MM.1S (cell line): ENCODE measurements around the gene RAB11FIP4.

ENCODE experiments used
- DNase-seq: peaks from one replicate; pipeline ENCODE4 v3.0.0-alpha.2; 2015
- H2AFZ ChIP-seq: fragments of 300-600 bp; sonication (generic); 2 replicates; pipeline ENCODE4 v1.6.0; 2016; ENCODE audit warnings: antibody characterized with exemption, low read length
- H3F3A ChIP-seq: fragments of 300-600 bp; sonication (generic); 2 replicates; pipeline ENCODE4 v1.6.1; 2016; ENCODE audit warnings: mild to moderate bottlenecking, antibody characterized with exemption, low read length, moderate library complexity, mixed read lengths; ENCODE audit not compliant: insufficient read depth
- H3K27ac ChIP-seq: fragments of 300-600 bp; sonication (generic); 2 replicates; pipeline ENCODE4 v1.5.1; 2016; ENCODE audit warnings: mild to moderate bottlenecking, low read length
- H3K27me3 ChIP-seq: fragments of 300-600 bp; sonication (generic); replicated peaks from 2 replicates; pipeline ENCODE4 v1.6.0; 2016; ENCODE audit warnings: low read length; ENCODE audit not compliant: insufficient read depth
- H3K36me3 ChIP-seq: fragments of 300-600 bp; sonication (generic); replicated peaks from 2 replicates; pipeline ENCODE4 v1.6.1; 2016; ENCODE audit warnings: mild to moderate bottlenecking, low read length, mixed read lengths; ENCODE audit not compliant: insufficient read depth
- H3K4me1 ChIP-seq: fragments of 300-600 bp; sonication (generic); 2 replicates; pipeline ENCODE4 v1.6.1; 2016; ENCODE audit warnings: low read length, mixed read lengths
- H3K4me2 ChIP-seq: fragments of 300-600 bp; sonication (generic); 2 replicates; pipeline ENCODE4 v1.6.0; 2016; ENCODE audit warnings: low read depth, low read length
- H3K4me3 ChIP-seq: fragments of 300-600 bp; sonication (generic); 2 replicates; pipeline ENCODE4 v1.5.1; 2016; ENCODE audit warnings: low read length, mixed read lengths
- H3K79me2 ChIP-seq: fragments of 300-600 bp; sonication (generic); 2 replicates; pipeline ENCODE4 v1.6.1; 2016; ENCODE audit warnings: mixed run types, low read length, mixed read lengths
- H3K9ac ChIP-seq: fragments of 300-600 bp; sonication (generic); 2 replicates; pipeline ENCODE4 v1.6.1; 2016; ENCODE audit warnings: low read length, mixed read lengths
- H3K9me2 ChIP-seq: fragments of 300-600 bp; sonication (generic); replicated peaks from 2 replicates; pipeline ENCODE4 v1.6.1; 2016; ENCODE audit warnings: mild to moderate bottlenecking, low read length, mixed read lengths; ENCODE audit not compliant: insufficient read depth
- H3K9me3 ChIP-seq: fragments of 300-600 bp; sonication (generic); replicated peaks from 2 replicates; pipeline ENCODE4 v1.6.1; 2016; ENCODE audit warnings: mild to moderate bottlenecking, low read length, mixed read lengths; ENCODE audit not compliant: insufficient read depth
- H4K20me1 ChIP-seq: fragments of 300-600 bp; sonication (generic); 2 replicates; pipeline ENCODE4 v1.6.1; 2016; ENCODE audit warnings: mild to moderate bottlenecking, low read length, moderate library complexity, mixed read lengths; ENCODE audit not compliant: insufficient read depth
- CTCF ChIP-seq: fragments of 300-600 bp; sonication (generic); IDR thresholded peaks from 2 replicates; pipeline ENCODE4 v1.5.1; 2016; ENCODE audit warnings: antibody characterized with exemption, low read length, mixed read lengths
- EZH2 ChIP-seq: fragments of 300-600 bp; sonication (generic); optimal IDR thresholded peaks from 2 replicates; pipeline ENCODE3; 2017; ENCODE audit warnings: low read depth, mild to moderate bottlenecking, antibody characterized with exemption, low read length, mixed read lengths
- EZH2phosphoT487 ChIP-seq: fragments of 300-600 bp; sonication (generic); IDR thresholded peaks from 2 replicates; pipeline ENCODE4 v1.6.1; 2018; ENCODE audit warnings: antibody characterized with exemption, low read length

Gene RAB11FIP4

GRCh38 chr17:31497994-31498826 is 106.7 kb downstream of the RAB11FIP4 start:
- Histone ChIP-seq H3K27ac (no peak overlapping the region), H3K9me3 (no peaks in the 10 kb centered on the region), H2AFZ (no peak overlapping the region), H3K9ac (no peak overlapping the region), H3K9me2 (no peaks in the 10 kb centered on the region), H3K27me3 (no peaks in the 10 kb centered on the region), H3K4me2 (no peak overlapping the region), H3K4me1 (no peaks in the 10 kb centered on the region), H4K20me1 (no peaks in the 10 kb centered on the region), H3K79me2 (peaks cover 5% of the 10 kb centered on the region; the same call in 1 of the 2 replicates), H3K4me3 (no peak overlapping the region), H3F3A (no peaks in the 10 kb centered on the region), H3K36me3 (no peaks in the 10 kb centered on the region)
- TF ChIP-seq EZH2 (no peak), CTCF (no peak), EZH2phosphoT487 (no peak)
- DNase-seq, result no peak

- no peaks in the 10 kb centered on the region for H4K20me1 ChIP-seq
- H3K9me3 ChIP-seq, result no peaks in the 10 kb centered on the region
- H3K27ac ChIP-seq, result no peak overlapping the region
- H3K79me2 ChIP-seq, result peaks cover 6% of the 10 kb centered on the region; the same call in 1 of the 2 replicates
- no peak overlapping the region for H3K4me3 ChIP-seq
- no peaks in the 10 kb centered on the region for H3K36me3 ChIP-seq
- TF ChIP-seq EZH2, result no peak
- TF ChIP-seq EZH2phosphoT487, result no peak
- no peak for TF ChIP-seq CTCF
- H3K4me1 ChIP-seq, result no peaks in the 10 kb centered on the region
- no peaks in the 10 kb centered on the region for H3K27me3 ChIP-seq
- no peak overlapping the region for H2AFZ ChIP-seq
- H3K9me2 ChIP-seq, result no peaks in the 10 kb centered on the region
- no peak overlapping the region for H3K9ac ChIP-seq
- no peaks in the 10 kb centered on the region for H3F3A ChIP-seq
- no peak overlapping the region for H3K4me2 ChIP-seq
- no peak for DNase-seq
Observed at GRCh38 chr17:31499771-31500554, 108.5 kb downstream of the RAB11FIP4 start.

DNA sequence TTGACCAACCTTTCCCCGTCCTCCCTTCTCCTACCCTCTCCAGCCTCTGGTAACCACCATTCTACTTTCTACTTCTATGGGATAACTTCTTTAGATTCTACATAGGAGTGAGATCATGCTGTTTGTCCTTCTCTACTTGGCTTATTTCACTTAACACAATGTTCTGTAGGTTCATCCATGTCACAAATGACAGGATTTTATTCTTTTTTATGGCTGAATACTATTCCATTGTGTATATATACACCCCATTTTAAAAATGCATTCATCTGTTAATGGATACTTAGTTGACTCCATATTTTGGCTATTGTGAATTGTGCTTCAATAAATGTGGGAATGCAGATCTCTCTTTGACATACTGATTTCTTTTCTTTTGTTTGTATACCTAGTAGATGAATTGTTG is 115.0 kb downstream of the RAB11FIP4 start:
- Histone ChIP-seq H3F3A (peaks cover 17% of the 10 kb centered on the region), H3K27me3 (no peaks in the 10 kb centered on the region), H3K9me3 (no peaks in the 10 kb centered on the region), H3K36me3 (no peaks in the 10 kb centered on the region), H3K4me2 (no peak overlapping the region), H3K4me3 (no peak overlapping the region), H2AFZ (no peak overlapping the region), H3K9me2 (no peaks in the 10 kb centered on the region), H3K27ac (no peak overlapping the region), H3K9ac (no peak overlapping the region), H3K79me2 (peaks cover 30% of the 10 kb centered on the region), H4K20me1 (no peaks in the 10 kb centered on the region), H3K4me1 (peaks cover 18% of the 10 kb centered on the region)
- DNase-seq, result no peak
- no peak for TF ChIP-seq EZH2phosphoT487
- TF ChIP-seq EZH2, result no peak
- TF ChIP-seq CTCF, result no peak
